Islet precursor cell (in vitro differentiated cells): ENCODE results near the gene TMEM212.
A peak's percentile ranks its signal among the peaks of the same experiment; 100 is the strongest.

Experiments used
- DNase-seq: peaks from one replicate; pipeline ENCODE4 v3.0.0-alpha.2; 2018

Gene TMEM212

GRCh38 chr3:171860830-171861535 is 17.8 kb downstream of the TMEM212 start:
- no peak for DNase-seq

- no peak for DNase-seq
Observed at GRCh38 chr3:171862392-171862791, 19.2 kb downstream of the TMEM212 start.

GRCh38 chr3:171862993-171863521 is 19.9 kb downstream of the TMEM212 start:
- no peak for DNase-seq

- DNase-seq = no peak
Observed at GRCh38 chr3:171863920-171864319, 20.8 kb downstream of the TMEM212 start.

- DNase-seq = no peak
Observed at GRCh38 chr3:171865191-171865865, 22.2 kb downstream of the TMEM212 start.

- DNase-seq = no peak
Observed at GRCh38 chr3:171867981-171868380, 24.8 kb downstream of the TMEM212 start.

- DNase-seq = no peak
Observed at GRCh38 chr3:171871392-171872274, 28.5 kb downstream of the TMEM212 start.

- DNase-seq = no peak
Observed at GRCh38 chr3:171873580-171873979, 30.4 kb downstream of the TMEM212 start.

GRCh38 chr3:171874251-171874681 is 31.1 kb downstream of the TMEM212 start:
- peak; percentile 69 for DNase-seq

- DNase-seq = no peak
Observed at GRCh38 chr3:171874879-171875278, 31.7 kb downstream of the TMEM212 start.

GRCh38 chr3:171875923-171876412 is 32.8 kb downstream of the TMEM212 start:
- peak; percentile 74 for DNase-seq

- no peak for DNase-seq
Observed at GRCh38 chr3:171876680-171877147, 33.6 kb downstream of the TMEM212 start.

GRCh38 chr3:171878461-171879225 is 35.5 kb downstream of the TMEM212 start:
- no peak for DNase-seq

GRCh38 chr3:171879472-171879871 is 36.3 kb downstream of the TMEM212 start:
- DNase-seq = no peak

- no peak for DNase-seq
Observed at GRCh38 chr3:171880101-171880870, 37.1 kb downstream of the TMEM212 start.

- DNase-seq = no peak
Observed at GRCh38 chr3:171881251-171881650, 38.1 kb downstream of the TMEM212 start.

- DNase-seq = no peak
Observed at GRCh38 chr3:171883257-171883892, 40.2 kb downstream of the TMEM212 start.

- DNase-seq = no peak
Observed at GRCh38 chr3:171883893-171884279, 40.7 kb downstream of the TMEM212 start.

GRCh38 chr3:171888466-171888865 is 45.3 kb downstream of the TMEM212 start:
- no peak for DNase-seq

- no peak for DNase-seq
Observed at GRCh38 chr3:171890398-171890797, 47.2 kb downstream of the TMEM212 start.

- DNase-seq = no peak
Observed at GRCh38 chr3:171892457-171892856, 49.3 kb downstream of the TMEM212 start.
